ENCODE results near the gene ALG10. TPM values are rescaled to one million over a fixed set of nuclear protein-coding genes. Genes with fewer than 3 reads are reported as not detected.
"Not testable (repeated sequence)": the region's sequence is repeated elsewhere in the genome, so short reads cannot be mapped to it uniquely, and the experiment has no call there.

ALG10 gene
- polyA plus RNA-seq, 1 of the 3 experiments (the other 2 are of a cell fraction): 2.3 TPM

DNA sequence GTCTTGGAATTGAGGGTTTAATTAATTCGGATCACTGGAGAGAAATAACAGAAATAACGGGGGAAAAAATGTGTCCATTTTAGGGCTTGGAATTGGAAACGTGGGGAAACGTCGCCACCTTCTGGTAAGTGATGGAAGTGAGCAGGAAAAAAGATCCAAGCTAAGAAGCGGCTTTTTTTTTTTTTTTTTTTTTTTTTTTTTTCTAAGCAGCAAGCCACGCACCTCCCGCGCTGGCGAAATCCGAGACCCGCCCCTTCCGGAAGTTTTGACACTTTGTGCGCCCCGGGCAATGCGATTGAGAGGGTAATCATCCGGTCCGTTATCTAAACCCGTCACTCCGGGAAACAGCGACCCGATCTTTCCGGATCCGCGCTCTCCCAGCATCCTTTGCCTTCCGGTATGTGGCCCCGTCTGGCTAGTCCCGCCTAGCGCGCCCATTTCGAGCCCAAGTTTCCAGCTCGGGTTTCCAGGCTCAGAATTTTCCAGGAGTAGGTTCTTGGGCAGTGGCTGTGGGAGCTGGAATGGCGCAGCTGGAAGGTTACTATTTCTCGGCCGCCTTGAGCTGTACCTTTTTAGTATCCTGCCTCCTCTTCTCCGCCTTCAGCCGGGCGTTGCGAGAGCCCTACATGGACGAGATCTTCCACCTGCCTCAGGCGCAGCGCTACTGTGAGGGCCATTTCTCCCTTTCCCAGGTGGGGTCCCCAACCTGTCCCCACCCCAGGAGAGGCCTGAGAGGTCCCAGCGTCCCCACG, at the start of gene ALG10 (continued):
- TF ChIP-seq, protein P1, sequence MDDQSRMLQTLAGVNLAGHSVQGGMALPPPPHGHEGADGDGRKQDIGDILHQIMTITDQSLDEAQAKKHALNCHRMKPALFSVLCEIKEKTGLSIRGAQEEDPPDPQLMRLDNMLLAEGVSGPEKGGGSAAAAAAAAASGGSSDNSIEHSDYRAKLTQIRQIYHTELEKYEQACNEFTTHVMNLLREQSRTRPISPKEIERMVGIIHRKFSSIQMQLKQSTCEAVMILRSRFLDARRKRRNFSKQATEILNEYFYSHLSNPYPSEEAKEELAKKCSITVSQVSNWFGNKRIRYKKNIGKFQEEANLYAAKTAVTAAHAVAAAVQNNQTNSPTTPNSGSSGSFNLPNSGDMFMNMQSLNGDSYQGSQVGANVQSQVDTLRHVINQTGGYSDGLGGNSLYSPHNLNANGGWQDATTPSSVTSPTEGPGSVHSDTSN (IDR thresholded peaks at IDR 0.05): no peak
- no peak for TF ChIP-seq FOXM1 (IDR thresholded peaks at IDR 0.05; ENCODE audit: low read depth)
- peak; percentile 69 for TF ChIP-seq RCOR1 (IDR thresholded peaks at IDR 0.05; ENCODE audit: low read length)
- no peak for TF ChIP-seq FOXJ3 (CRISPR knock-in tag; IDR thresholded peaks at IDR 0.05)
- peak; percentile 61 for TF ChIP-seq TEAD4 (IDR thresholded peaks at IDR 0.05; ENCODE audit: borderline replicate concordance, insufficient read depth)
- peak; percentile 30; the same call in 1 of the 2 replicates for TF ChIP-seq GATA2 (CRISPR knock-in tag; IDR thresholded peaks at IDR 0.05)
- peak in 1 of 2 experiments; percentile 50; a peak in 2 of 4 replicates for TF ChIP-seq EP300 (IDR thresholded peaks at IDR 0.05; ENCODE audit: borderline replicate concordance in 1 of 2, low read depth in 1 of 2, low read length in 1 of 2)
- TF ChIP-seq, protein P2, sequence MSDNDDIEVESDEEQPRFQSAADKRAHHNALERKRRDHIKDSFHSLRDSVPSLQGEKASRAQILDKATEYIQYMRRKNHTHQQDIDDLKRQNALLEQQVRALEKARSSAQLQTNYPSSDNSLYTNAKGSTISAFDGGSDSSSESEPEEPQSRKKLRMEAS (IDR thresholded peaks at IDR 0.05; ENCODE audit: low read depth): peak; percentile 78; the same call in 1 of the 2 replicates
- TF ChIP-seq MXI1 (IDR thresholded peaks at IDR 0.05; ENCODE audit: low read depth, low read length): peak; percentile 78
- TF ChIP-seq MEF2A (IDR thresholded peaks at IDR 0.05; ENCODE audit: borderline replicate concordance, low read depth): 0 out of 2 replicates have a peak, but pooled peaks have one; percentile 34
- peak; percentile 11; the same call in 1 of the 2 replicates for TF ChIP-seq TCF12 (IDR thresholded peaks at IDR 0.05)
- peak; percentile 75 for TF ChIP-seq YY1 (IDR thresholded peaks at IDR 0.05; ENCODE audit: low read depth)
- TF ChIP-seq POLR2AphosphoS5 (IDR thresholded peaks at IDR 0.05; ENCODE audit: low read depth, low read length): peak; percentile 63

DNA sequence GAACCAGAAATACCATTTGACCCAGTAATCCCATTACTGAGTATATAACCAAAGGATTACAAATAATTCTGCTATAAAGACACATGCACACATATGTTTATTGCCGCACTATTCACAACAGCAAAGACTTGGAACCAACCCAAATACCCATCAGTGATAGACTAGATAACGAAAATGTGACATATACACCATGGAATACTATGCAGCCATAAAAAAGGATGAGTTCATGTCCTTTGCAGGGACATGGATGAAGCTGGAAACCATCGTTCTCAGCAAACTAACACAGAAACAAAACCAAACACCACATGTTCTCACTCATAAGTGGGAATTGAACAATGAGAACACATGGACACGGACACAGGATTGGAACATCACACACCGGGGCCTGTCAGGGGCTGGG, 49.4 kb upstream of the ALG10 start:
- H3K27me3 ChIP-seq (ENCODE audit: insufficient read depth); H3K9me3 ChIP-seq; H3K4me3 ChIP-seq (ENCODE audit: low read depth in 2 of 2, low read length in 1 of 2); H3K9ac ChIP-seq; H3K27ac ChIP-seq (ENCODE audit: low read depth in 2 of 2, low read length in 1 of 2); H4K20me1 ChIP-seq (ENCODE audit: insufficient read depth); H3K79me2 ChIP-seq (ENCODE audit: insufficient read depth); H2AFZ ChIP-seq (ENCODE audit: low read depth); H3K4me2 ChIP-seq; DNase-seq; H3K36me3 ChIP-seq (replicated peaks in 1 of 2; ENCODE audit: control insufficient read depth in 1 of 2, insufficient read depth in 2 of 2, low read length in 1 of 2); H3K9me2 ChIP-seq; POLR2A ChIA-PET; CTCF ChIA-PET; H3K4me1 ChIP-seq (ENCODE audit: control insufficient read depth in 1 of 2, insufficient read depth in 2 of 2, low read depth in 1 of 2, low read length in 1 of 2); H3F3A ChIP-seq (replicated peaks; ENCODE audit: insufficient read depth): not testable (repeated sequence)
- 0% methylated on average over 5 of the region's 5 CpGs for WGBS (ENCODE audit: low lambda C conversion rate)

DNA sequence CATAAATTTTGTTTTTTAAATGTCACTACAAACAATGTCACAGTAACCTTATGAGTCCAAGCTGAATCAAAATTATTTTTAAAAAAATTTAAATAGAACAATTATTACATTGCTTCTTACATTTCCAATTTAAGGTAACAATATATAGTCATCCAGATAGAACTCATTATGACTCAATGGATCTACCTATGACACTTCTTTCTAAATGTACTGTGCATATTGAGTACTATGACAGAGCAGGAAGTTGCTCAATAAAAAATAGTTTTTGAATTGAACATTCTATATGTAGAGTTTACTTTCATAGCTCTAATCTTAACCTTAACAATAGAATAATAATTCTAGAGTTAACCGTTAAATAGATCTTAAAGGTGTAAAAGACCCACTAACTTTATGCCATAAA, 44.4 kb upstream of the ALG10 start:
- H3K9me2 ChIP-seq: no peaks in the 10 kb centered on the region
- H3K27me3 ChIP-seq (ENCODE audit: insufficient read depth): no peaks in the 10 kb centered on the region
- no peak for TF ChIP-seq SIN3A (IDR thresholded peaks at IDR 0.05; ENCODE audit: borderline replicate concordance, low read depth, low read length)
- no peak for TF ChIP-seq RXRA (IDR thresholded peaks at IDR 0.05; ENCODE audit: borderline replicate concordance, low read depth)
- no peak for TF ChIP-seq TAF1 (IDR thresholded peaks at IDR 0.05; ENCODE audit: borderline replicate concordance, low read depth, low read length)
- TF ChIP-seq RFX5 (IDR thresholded peaks at IDR 0.05; ENCODE audit: low read length): no peak
- TF ChIP-seq FOXJ3 (CRISPR knock-in tag; IDR thresholded peaks at IDR 0.05): no peak
- TF ChIP-seq NRF1 (IDR thresholded peaks at IDR 0.05; ENCODE audit: low read depth, low read length): no peak
- no peak for TF ChIP-seq SMC3 (IDR thresholded peaks at IDR 0.05; ENCODE audit: low read depth, low read length)
- TF ChIP-seq RAD21 (IDR thresholded peaks at IDR 0.05; ENCODE audit: low read length): no peak
- no peak for TF ChIP-seq YY1 (IDR thresholded peaks at IDR 0.05; ENCODE audit: low read depth)
- TF ChIP-seq FOSL2 (IDR thresholded peaks at IDR 0.05; ENCODE audit: borderline replicate concordance, low read depth): no peak
- no peak for TF ChIP-seq EP300 (IDR thresholded peaks at IDR 0.05; ENCODE audit: borderline replicate concordance in 1 of 2, low read depth in 1 of 2, low read length in 1 of 2)
- no peak for TF ChIP-seq REST (IDR thresholded peaks at IDR 0.05; ENCODE audit: low read depth, low read length)
- H2AFZ ChIP-seq (ENCODE audit: low read depth): no peak overlapping the region
- H3K4me3 ChIP-seq (ENCODE audit: low read depth in 2 of 2, low read length in 1 of 2): no peak overlapping the region
- no peaks in the 10 kb centered on the region for H3K9me3 ChIP-seq
- CTCF ChIA-PET: no interaction called here
- H3K27ac ChIP-seq (ENCODE audit: low read depth in 2 of 2, low read length in 1 of 2): no peak overlapping the region
- H3K79me2 ChIP-seq (ENCODE audit: insufficient read depth): no peaks in the 10 kb centered on the region
- H3K9ac ChIP-seq: no peak overlapping the region
- no peaks in the 10 kb centered on the region for H3F3A ChIP-seq (replicated peaks; ENCODE audit: insufficient read depth)
- no peak overlapping the region for H3K4me2 ChIP-seq
- WGBS (ENCODE audit: low lambda C conversion rate): 0% methylated on average over 1 of the region's 1 CpG
- no peaks in the 10 kb centered on the region for H3K4me1 ChIP-seq (ENCODE audit: control insufficient read depth in 1 of 2, insufficient read depth in 2 of 2, low read depth in 1 of 2, low read length in 1 of 2)
- no peak for DNase-seq
- H4K20me1 ChIP-seq (ENCODE audit: insufficient read depth): no peaks in the 10 kb centered on the region
- no peaks in the 10 kb centered on the region for H3K36me3 ChIP-seq (replicated peaks in 1 of 2; ENCODE audit: control insufficient read depth in 1 of 2, insufficient read depth in 2 of 2, low read length in 1 of 2)
- POLR2A ChIA-PET: no interaction called here

All from SK-N-SH (cell line).